ENCODE data around the gene SLCO3A1.

SLCO3A1 gene

GRCh38 chr15:92146511-92147150, 293.1 kb downstream of the SLCO3A1 start:
- H3K9me3 ChIP-seq (ENCODE audit: insufficient read depth, low read depth, low read length): no peaks in the 10 kb centered on the region
- no peaks in the 10 kb centered on the region for H4K20me1 ChIP-seq (ENCODE audit: insufficient read depth, low read length, poor library complexity, severe bottlenecking)
- no peak overlapping the region for H3K4me3 ChIP-seq (ENCODE audit: low read length, poor library complexity, severe bottlenecking)
- no peaks in the 10 kb centered on the region for H3K79me2 ChIP-seq (ENCODE audit: insufficient read depth, low read length)
- no peak overlapping the region for H3K4me2 ChIP-seq (ENCODE audit: low read depth, low read length, poor library complexity, severe bottlenecking)
- TF ChIP-seq EZH2phosphoT487 (IDR thresholded peaks at IDR 0.05; ENCODE audit: borderline replicate concordance): no peak
- TF ChIP-seq, protein P1, sequence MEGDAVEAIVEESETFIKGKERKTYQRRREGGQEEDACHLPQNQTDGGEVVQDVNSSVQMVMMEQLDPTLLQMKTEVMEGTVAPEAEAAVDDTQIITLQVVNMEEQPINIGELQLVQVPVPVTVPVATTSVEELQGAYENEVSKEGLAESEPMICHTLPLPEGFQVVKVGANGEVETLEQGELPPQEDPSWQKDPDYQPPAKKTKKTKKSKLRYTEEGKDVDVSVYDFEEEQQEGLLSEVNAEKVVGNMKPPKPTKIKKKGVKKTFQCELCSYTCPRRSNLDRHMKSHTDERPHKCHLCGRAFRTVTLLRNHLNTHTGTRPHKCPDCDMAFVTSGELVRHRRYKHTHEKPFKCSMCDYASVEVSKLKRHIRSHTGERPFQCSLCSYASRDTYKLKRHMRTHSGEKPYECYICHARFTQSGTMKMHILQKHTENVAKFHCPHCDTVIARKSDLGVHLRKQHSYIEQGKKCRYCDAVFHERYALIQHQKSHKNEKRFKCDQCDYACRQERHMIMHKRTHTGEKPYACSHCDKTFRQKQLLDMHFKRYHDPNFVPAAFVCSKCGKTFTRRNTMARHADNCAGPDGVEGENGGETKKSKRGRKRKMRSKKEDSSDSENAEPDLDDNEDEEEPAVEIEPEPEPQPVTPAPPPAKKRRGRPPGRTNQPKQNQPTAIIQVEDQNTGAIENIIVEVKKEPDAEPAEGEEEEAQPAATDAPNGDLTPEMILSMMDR (conservative IDR thresholded peaks at IDR 0.05; ENCODE audit: low read length): no peak
- no peaks in the 10 kb centered on the region for H3K27me3 ChIP-seq (ENCODE audit: insufficient read depth, low read length, poor library complexity, severe bottlenecking)
- no peaks in the 10 kb centered on the region for H3K4me1 ChIP-seq (ENCODE audit: insufficient read depth, low read length, poor library complexity, severe bottlenecking)
- no peaks in the 10 kb centered on the region for H3F3A ChIP-seq (ENCODE audit: low read depth)
- no peaks in the 10 kb centered on the region for H3K9me2 ChIP-seq (replicated peaks; ENCODE audit: low read depth, low read length)
- H3K9ac ChIP-seq (ENCODE audit: low read depth, low read length, poor library complexity, severe bottlenecking): no peak overlapping the region
- H3K36me3 ChIP-seq (ENCODE audit: insufficient read depth, low read length): no peaks in the 10 kb centered on the region
- no peak overlapping the region for H2AFZ ChIP-seq (ENCODE audit: low read length)

- Histone ChIP-seq H3K79me2 (ENCODE audit: insufficient read depth, low read length) (no peaks in the 10 kb centered on the region), H3K27me3 (ENCODE audit: insufficient read depth, low read length, poor library complexity, severe bottlenecking) (no peaks in the 10 kb centered on the region), H2AFZ (ENCODE audit: low read length) (no peak overlapping the region), H3F3A (ENCODE audit: low read depth) (no peaks in the 10 kb centered on the region), H3K9ac (ENCODE audit: low read depth, low read length, poor library complexity, severe bottlenecking) (no peak overlapping the region), H3K9me3 (ENCODE audit: insufficient read depth, low read depth, low read length) (no peaks in the 10 kb centered on the region), H3K4me1 (ENCODE audit: insufficient read depth, low read length, poor library complexity, severe bottlenecking) (no peaks in the 10 kb centered on the region), H3K9me2 (replicated peaks; ENCODE audit: low read depth, low read length) (no peaks in the 10 kb centered on the region), H3K4me2 (ENCODE audit: low read depth, low read length, poor library complexity, severe bottlenecking) (no peak overlapping the region), H4K20me1 (ENCODE audit: insufficient read depth, low read length, poor library complexity, severe bottlenecking) (no peaks in the 10 kb centered on the region), H3K4me3 (ENCODE audit: low read length, poor library complexity, severe bottlenecking) (no peak overlapping the region), H3K36me3 (ENCODE audit: insufficient read depth, low read length) (no peaks in the 10 kb centered on the region)
- TF ChIP-seq, protein P1 (conservative IDR thresholded peaks at IDR 0.05; ENCODE audit: low read length): no peak
- no peak for TF ChIP-seq EZH2phosphoT487 (IDR thresholded peaks at IDR 0.05; ENCODE audit: borderline replicate concordance)
These were observed 295.5 kb downstream of the SLCO3A1 start for GRCh38 chr15:92149029-92149428.

- no peaks in the 10 kb centered on the region for H3K79me2 ChIP-seq (ENCODE audit: insufficient read depth, low read length)
- H3K9ac ChIP-seq (ENCODE audit: low read depth, low read length, poor library complexity, severe bottlenecking): no peak overlapping the region
- H3K27me3 ChIP-seq (ENCODE audit: insufficient read depth, low read length, poor library complexity, severe bottlenecking): no peaks in the 10 kb centered on the region
- no peaks in the 10 kb centered on the region for H3K9me2 ChIP-seq (replicated peaks; ENCODE audit: low read depth, low read length)
- no peak overlapping the region for H2AFZ ChIP-seq (ENCODE audit: low read length)
- no peaks in the 10 kb centered on the region for H3K9me3 ChIP-seq (ENCODE audit: insufficient read depth, low read depth, low read length)
- TF ChIP-seq, protein P1 (conservative IDR thresholded peaks at IDR 0.05; ENCODE audit: low read length): no peak
- no peak for TF ChIP-seq EZH2phosphoT487 (IDR thresholded peaks at IDR 0.05; ENCODE audit: borderline replicate concordance)
- H3K4me2 ChIP-seq (ENCODE audit: low read depth, low read length, poor library complexity, severe bottlenecking): no peak overlapping the region
- H4K20me1 ChIP-seq (ENCODE audit: insufficient read depth, low read length, poor library complexity, severe bottlenecking): no peaks in the 10 kb centered on the region
- no peaks in the 10 kb centered on the region for H3K4me1 ChIP-seq (ENCODE audit: insufficient read depth, low read length, poor library complexity, severe bottlenecking)
- H3K36me3 ChIP-seq (ENCODE audit: insufficient read depth, low read length): no peaks in the 10 kb centered on the region
- no peaks in the 10 kb centered on the region for H3F3A ChIP-seq (ENCODE audit: low read depth)
- no peak overlapping the region for H3K4me3 ChIP-seq (ENCODE audit: low read length, poor library complexity, severe bottlenecking)
These were observed 296.0 kb downstream of the SLCO3A1 start for GRCh38 chr15:92149465-92149864.

All from Loucy (cell line).